ENCODE results near the gene SLC6A19.

GRCh38 chr5:1171340-1171941 lies 30.0 kb upstream of the SLC6A19 start:
- no peak for TF ChIP-seq CTCF (IDR thresholded peaks at IDR 0.05)
- no peak for TF ChIP-seq POLR2A (IDR thresholded peaks at IDR 0.05)
